Inflammatory macrophage treated with lipopolysaccharide for 4 hours (primary cell): ENCODE results near the gene ATP2B2.
A peak's percentile ranks its signal among the peaks of the same experiment; 100 is the strongest.

Experiments used
- DNase-seq: peaks from one replicate; pipeline ENCODE4 v3.0.0-alpha.2; 2020

ATP2B2 gene

DNA sequence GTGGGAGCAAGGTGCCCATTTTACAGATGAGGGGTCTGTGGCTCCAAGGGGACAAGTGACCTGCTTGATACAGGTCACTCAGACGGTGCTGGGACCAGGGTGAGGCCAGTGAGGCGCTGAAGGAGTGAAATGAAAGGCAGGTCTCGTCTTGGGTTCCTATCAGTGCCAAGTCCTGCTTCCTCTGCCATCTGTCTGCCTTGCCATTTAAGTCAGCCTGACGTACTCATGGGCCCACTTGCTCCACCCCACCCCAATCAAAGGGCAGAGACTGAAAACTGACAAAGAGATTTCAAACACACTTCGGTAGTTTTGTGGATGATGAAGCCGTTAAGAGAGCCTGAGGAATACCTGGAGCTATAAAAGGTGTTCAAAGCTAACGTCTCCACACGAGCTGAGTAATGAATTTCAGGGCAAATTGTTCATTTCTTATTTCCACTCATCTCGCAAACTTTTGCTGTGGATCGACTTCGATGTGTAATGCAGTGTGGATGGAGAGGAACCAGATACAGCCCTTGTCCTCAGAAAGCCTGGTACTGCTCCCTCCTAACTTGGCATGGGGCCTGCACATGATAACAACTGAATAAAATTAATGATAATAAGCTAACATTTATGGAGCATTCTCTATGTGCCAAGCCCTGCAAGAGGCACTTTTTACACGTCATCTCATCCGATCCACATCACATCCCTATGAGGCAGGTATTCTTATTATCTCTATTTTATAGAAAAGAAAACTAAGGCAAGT lies 36.6 kb downstream of the ATP2B2 start:
- no peak for DNase-seq

- DNase-seq: no peak
These were observed 37.3 kb downstream of the ATP2B2 start for GRCh38 chr3:10467904-10468612.

- no peak for DNase-seq
These were observed 38.2 kb downstream of the ATP2B2 start for GRCh38 chr3:10467204-10467603.

DNA sequence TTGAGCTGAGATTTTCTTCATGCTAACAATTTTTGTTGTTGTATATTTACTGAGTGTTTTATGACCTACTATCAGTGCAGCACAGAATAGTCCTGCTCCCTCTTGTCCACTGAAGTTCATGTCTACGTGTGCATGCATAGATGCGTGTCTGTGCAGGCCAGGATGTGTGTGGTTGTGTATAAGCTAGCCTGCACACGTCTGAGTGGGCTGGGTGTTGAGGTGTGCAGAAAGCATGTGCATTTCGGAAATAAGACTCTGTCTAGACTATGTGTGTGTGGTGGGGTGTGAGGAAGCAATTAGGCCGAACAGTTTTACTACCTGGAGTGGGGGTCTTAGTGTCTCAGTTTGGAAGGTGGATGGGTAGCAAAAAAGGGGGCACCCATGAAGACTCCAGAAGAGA lies 39.2 kb downstream of the ATP2B2 start:
- no peak for DNase-seq

DNA sequence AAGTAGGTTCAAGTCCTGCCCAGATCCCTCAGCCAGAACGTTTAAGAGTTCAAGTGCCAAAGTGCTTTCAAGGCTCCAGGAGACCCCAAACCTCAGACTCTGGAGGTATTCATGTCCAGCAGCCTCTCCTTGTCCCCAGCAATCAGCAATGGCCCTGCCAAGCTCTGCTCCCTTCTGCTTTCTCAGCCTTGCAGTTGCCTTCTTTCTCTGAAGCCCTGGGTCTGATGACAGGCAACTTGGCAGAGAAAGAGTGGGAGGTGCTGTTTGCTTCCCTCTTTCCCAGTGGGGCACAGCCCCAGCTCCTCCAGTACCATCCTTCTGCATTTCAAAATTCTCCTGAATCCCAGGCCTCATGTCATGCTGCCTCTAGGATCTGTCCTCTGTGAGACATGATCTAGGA lies 40.2 kb downstream of the ATP2B2 start:
- DNase-seq: peak; percentile 27

GRCh38 chr3:10463533-10464434 lies 41.6 kb downstream of the ATP2B2 start:
- DNase-seq: no peak

DNA sequence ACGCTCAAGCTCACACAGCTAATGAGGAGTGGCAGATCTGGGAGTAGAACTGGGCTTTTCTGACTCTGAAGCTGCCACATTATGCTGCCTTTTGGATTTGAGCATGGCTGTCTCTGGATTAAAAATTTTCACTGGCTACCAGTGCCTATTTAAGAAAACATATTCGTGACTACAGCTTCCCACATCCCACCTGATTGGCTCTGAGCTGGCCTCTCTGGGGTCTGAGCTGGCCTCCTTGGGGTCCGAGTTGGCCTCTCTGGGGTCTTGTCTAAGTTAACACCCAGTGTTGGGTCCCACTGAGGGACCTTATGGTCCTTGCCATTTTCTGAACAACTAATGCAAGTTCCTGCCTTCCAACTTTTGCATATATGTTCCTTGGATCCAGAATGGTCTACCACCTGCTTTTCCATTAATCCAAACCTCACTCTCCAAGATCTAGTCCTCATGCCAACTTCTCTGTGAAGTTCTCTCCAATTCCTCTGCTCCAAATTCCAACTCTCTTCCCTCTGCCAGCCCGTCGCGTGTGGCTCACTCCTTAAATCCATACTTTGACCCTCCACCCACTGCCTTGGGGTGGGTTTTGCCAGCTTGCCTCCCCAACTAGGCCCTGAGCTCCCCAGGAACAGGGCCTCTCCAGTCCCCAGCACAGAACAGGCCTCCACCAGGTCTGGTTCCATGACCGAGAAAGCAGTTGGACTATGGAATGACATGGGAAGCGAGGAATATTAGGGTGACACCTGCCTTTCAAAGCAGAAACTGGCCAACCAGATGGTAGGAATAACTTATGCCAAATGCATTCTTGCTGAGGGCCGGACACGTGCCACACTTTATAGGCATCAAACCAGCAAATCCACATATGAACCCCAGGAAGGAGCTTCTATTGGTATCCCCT lies 42.5 kb downstream of the ATP2B2 start:
- DNase-seq: no peak

DNA sequence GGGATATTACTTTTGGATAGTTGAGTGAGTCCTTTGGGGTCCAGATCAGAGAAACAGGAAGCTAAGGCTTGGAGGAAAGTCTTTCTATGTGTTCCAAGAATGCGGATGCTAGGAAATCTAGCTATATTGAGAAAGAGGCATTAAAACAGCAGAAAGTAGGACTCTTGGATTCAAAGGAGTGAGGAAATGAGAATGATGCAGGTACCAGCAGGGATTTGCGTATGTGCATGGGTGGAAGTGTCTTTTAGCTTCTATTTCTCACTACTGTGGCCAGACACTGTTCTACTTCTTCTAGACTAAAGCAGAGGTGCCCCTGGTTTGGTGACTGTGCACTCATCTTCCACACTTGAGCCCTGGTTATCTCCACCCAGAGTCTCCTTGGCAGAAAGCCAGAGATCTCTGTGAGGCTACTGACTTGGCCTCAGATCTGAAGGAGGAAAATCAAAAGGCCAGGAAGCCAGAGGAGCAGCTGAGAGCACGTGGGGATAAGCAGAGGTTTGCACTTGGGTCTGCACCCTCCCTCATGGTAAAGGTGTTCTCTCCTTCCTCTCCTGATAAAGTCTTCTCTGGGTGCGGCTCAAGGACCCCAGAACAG lies 44.3 kb downstream of the ATP2B2 start:
- DNase-seq: no peak

DNA sequence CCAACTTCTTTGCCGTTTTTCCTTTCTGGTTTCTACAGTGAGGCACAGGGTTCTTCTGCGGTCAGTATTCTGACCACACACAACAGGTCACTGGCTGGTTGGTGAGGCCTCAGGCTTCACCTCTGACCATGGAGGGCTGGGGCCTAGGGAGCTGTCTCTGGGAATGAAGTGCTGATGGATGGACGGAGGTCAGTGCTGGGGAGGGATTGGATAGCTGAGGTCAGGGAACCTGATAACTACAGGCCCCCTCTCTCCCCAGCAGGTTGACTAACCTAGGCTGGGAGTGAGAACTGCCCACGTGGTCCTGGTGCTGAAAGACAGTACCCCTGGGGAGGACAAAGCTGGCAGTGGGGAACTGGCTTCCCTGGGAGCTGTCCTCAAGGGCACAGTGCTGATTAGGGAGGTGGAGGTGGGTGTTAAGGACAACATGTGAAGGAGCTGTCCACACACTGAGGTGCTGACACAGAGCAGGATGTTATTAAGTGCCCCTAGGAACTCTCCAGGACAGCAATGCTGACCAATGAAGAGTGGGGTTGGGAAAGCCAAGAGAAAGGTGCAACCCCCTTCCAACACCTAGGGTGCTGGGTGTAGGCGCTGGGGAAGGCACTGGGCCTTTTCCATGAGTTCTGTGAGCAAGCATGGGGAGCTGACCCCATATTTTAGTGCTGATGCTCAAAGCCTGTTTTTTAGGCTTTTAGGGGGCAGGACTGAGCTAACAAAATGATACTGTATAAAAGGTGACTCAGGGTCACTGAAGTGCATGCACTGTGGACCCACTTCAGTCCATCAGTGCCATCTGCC lies 45.2 kb downstream of the ATP2B2 start:
- peak; percentile 24 for DNase-seq

- DNase-seq: no peak
These were observed 47.8 kb downstream of the ATP2B2 start for GRCh38 chr3:10457560-10457959.

GRCh38 chr3:10456981-10457380 lies 48.4 kb downstream of the ATP2B2 start:
- no peak for DNase-seq

- no peak for DNase-seq
These were observed 49.9 kb downstream of the ATP2B2 start for GRCh38 chr3:10455545-10455914.

DNA sequence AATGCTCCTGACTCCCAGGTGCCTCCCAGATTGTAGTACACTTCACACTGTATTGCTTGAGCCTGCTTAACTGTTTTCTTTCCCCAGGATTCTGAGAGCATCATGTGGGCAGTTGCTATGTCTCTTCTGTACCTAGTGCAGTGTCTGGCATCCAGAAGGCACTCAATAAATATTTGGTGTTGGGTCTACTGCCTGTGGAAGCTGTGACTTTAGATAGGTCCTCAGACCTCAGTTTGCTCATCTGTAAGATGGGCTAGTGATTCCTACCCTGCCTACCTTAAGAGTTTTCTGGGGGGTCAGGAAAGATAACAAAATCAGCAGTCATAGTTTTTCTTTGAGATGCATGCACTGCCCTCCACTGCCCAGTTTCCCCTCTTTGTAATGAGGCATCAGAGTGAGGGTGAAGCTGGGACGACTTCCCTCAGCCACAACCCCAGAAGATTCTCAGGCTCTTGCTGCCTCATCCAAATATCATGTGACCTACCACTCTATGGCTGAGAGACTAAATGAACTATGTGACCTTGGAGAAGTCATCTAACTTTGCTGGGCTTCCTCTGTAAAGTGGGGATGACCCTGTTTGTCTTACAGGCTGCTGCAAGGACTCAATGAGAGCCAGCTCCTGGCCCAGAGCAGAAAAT lies 50.4 kb downstream of the ATP2B2 start:
- peak; percentile 51 for DNase-seq

DNA sequence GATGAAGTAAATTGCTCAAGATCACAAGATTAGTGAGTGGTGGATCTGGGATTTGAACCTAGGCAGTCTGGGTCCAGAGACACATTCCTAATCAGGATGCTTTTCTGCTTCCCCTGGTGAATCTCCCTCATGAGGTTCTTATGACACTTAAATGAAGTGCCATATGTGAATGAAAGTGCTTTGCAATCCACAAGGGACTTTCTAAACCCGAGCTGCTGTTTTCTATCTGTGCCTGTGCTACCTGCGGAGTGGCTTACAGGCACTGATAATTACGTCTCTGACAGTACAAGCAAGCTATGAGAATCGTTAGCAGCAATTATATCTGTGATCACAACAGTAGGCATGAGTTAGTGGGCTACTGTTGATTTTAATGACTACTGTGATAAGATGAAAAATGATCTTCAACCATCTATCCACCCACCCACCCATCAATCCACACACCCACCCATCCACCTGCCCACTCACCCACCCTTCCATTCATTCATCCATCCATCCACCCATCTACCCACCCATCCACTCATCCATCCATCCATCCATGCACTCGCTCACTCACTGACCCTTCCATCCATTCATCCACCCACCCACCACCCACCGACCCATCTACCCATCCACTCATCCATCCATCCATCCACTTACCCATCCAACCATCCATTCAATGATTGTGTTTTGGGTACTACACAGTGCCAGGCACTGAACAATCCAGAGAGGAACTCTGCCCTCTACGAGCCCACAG lies 51.8 kb downstream of the ATP2B2 start:
- no peak for DNase-seq

GRCh38 chr3:10450494-10451440 lies 54.6 kb downstream of the ATP2B2 start:
- DNase-seq: no peak

- no peak for DNase-seq
These were observed 56.0 kb downstream of the ATP2B2 start for GRCh38 chr3:10449436-10449835.

DNA sequence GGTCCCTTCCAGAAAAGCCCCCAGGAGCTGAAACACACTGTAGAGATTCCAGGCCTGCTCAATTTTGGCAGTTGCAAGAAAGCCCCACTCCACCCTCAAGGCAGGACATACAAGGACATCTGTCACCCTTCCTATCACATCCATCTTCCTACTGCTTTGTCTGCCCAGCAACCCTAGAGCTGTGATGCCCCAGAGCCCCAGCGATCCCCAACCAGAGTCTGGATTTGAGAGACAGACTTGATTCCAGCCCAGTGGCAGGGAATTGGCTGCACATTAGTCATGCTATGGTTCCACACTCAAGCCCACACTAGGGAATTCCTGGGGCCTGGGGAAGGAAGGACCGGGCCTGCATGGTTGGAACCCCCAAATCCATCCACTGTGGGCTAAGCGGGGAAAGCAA lies 56.8 kb downstream of the ATP2B2 start:
- no peak for DNase-seq

DNA sequence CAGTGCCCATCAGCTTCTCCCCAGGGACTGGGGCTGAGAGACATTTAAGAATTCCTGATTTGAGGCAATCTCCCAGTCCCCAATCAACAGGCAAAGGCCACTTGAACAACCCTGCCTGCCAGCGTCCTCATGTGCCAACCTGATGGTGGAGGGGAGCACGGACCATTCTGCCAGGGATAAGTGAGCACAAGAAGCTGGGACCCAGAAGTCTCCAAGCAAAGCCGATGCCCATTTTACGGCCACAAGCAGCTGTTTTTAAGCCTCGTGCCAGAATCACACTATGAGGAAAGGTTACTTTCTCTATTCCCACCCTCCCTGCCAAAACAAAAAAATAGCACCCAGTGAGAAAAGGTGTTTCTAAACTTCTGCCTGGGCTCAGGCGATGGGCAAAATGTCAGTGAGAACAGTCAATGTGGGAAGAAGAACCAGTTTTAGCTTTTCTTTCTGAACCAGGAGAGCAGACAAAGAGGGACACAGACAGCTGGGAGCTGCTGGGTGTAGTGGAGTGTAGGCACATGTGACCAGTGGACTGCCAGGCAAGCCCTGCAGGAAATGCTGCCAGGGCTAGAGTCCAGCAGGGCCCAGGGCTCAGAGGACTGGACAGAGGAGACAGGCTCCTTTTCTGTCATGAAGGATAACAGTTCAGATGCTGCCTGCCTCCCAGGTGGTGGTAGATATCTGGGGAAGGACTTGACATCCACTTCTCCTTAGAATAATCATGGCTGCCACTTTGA lies 57.7 kb downstream of the ATP2B2 start:
- DNase-seq: no peak
